HCT116 (cell line): Measurements from ENCODE around the gene IL11RA. TPM values are rescaled to one million over a fixed set of nuclear protein-coding genes. Genes with fewer than 3 reads are reported as not detected.

Experiments
- ATAC-seq: fragments of 200-7000 bp; cut with Tn5 transposase; 2 replicates; pipeline ENCODE4 v1.9.1; 2020; ENCODE audit warnings: mild to moderate bottlenecking, moderate library complexity
- BruUV-seq: library from RNA; stranded (reverse); fragments of 400-500 nt; replicated peaks from 2 replicates; lab custom pipeline; 2021; lab: Mats Ljungman, UMichigan
- CTCF ChIA-PET: fragments of 300-600 bp; sonication (Branson Sonifier 250); formaldehyde crosslinking; loops from one replicate; lab custom pipeline; 2021; ENCODE audit warnings: antibody characterized with exemption; lab: Charles Lee
- POLR2A ChIA-PET: fragments of 300-600, 350-600 bp; sonication (Branson Sonifier 250); formaldehyde crosslinking; loops from one replicate; lab custom pipeline; 2021; ENCODE audit warnings: antibody characterized with exemption; lab: Charles Lee
- RAD21 ChIA-PET, 2 experiments: fragments of 300-600 bp; sonication (Branson Sonifier 250); formaldehyde crosslinking; loops; one replicate each; lab custom pipeline; 2023; ENCODE audit warnings: low total read pairs in 2 of 2; ENCODE audit not compliant: uncharacterized antibody in 2 of 2, unreplicated experiment in 2 of 2, low non-redundant PET in 1 of 2; lab: Charles Lee
- DNase-seq: peaks from one replicate; pipeline ENCODE4 v3.0.0-alpha.2; 2010; ENCODE audit warnings: low read depth, low spot score
- H2AFZ ChIP-seq: fragments of 200-600 bp; shearing (Covaris generic), sonication (generic); 2 replicates; pipeline ENCODE4 v1.6.1; 2017; ENCODE audit warnings: low read depth, mixed run types, mixed read lengths, antibody characterized with exemption, low read length; ENCODE audit not compliant: poor library complexity, severe bottlenecking
- H3K27ac ChIP-seq: 2 replicates; pipeline ENCODE4 v1.5.1; 2012; ENCODE audit warnings: low read depth, low read length
- H3K27me3 ChIP-seq: fragments of 200-600 bp; sonication (generic); 2 replicates; pipeline ENCODE4 v1.6.1; 2016; ENCODE audit warnings: mixed run types, low read length, mixed read lengths; ENCODE audit not compliant: insufficient read depth
- H3K36me3 ChIP-seq, 2 experiments: fragments of 200-500 bp in 1 of 2; fragments of 200-600 bp in 1 of 2; sonication (Bioruptor generic) in 1 of 2; sonication (generic) in 1 of 2; 2 replicates each; pipeline versions ENCODE4 v1.5.1 to v1.6.1; 2014 to 2016; ENCODE audit warnings: low read length in 2 of 2, inconsistent platforms in 1 of 2, mixed read lengths in 1 of 2, mixed run types in 1 of 2; ENCODE audit not compliant: insufficient read depth in 2 of 2, control insufficient read depth in 1 of 2
- H3K4me1 ChIP-seq, 2 experiments: fragments of 200-600 bp in 1 of 2; sonication (generic) in 1 of 2; 2 replicates each; pipeline versions ENCODE4 v1.5.1 to v1.6.1; 2012 to 2017; ENCODE audit warnings: low read length in 2 of 2, inconsistent platforms in 1 of 2, mild to moderate bottlenecking in 1 of 2, mixed read lengths in 1 of 2, mixed run types in 1 of 2, moderate library complexity in 1 of 2; ENCODE audit not compliant: insufficient read depth in 2 of 2, control insufficient read depth in 1 of 2
- H3K4me2 ChIP-seq: fragments of 200-600 bp; sonication (generic); 2 replicates; pipeline ENCODE4 v1.6.1; 2017; ENCODE audit warnings: mixed run types, low read length, mixed read lengths
- H3K4me3 ChIP-seq, 2 experiments: fragments of 200-600 bp in 1 of 2; sonication (generic) in 1 of 2; replicated peaks in 1 of 2; 2 replicates each; pipeline ENCODE4 v1.5.1; 2011 to 2016; ENCODE audit warnings: low read length in 2 of 2, control low read depth in 1 of 2, low read depth in 1 of 2, mild to moderate bottlenecking in 1 of 2, mixed read lengths in 1 of 2, mixed run types in 1 of 2
- H3K79me2 ChIP-seq: fragments of 200-600 bp; sonication (generic); 2 replicates; pipeline ENCODE4 v1.6.1; 2017; ENCODE audit warnings: mild to moderate bottlenecking, mixed run types, low read length, moderate library complexity, mixed read lengths; ENCODE audit not compliant: insufficient read depth
- H3K9ac ChIP-seq: fragments of 200-600 bp; sonication (generic); 2 replicates; pipeline ENCODE4 v1.6.1; 2016; ENCODE audit warnings: low read length, mixed read lengths
- H3K9me2 ChIP-seq: fragments of 200-600 bp; sonication (generic), shearing (Covaris generic); 2 replicates; pipeline ENCODE4 v1.6.1; 2017; ENCODE audit warnings: mixed run types, mild to moderate bottlenecking, moderate library complexity; ENCODE audit not compliant: insufficient read depth
- H3K9me3 ChIP-seq, 2 experiments: fragments of 200-500 bp in 1 of 2; fragments of 200-600 bp in 1 of 2; sonication (Bioruptor generic) in 1 of 2; sonication (generic) in 1 of 2; 2 replicates each; pipeline ENCODE4 v1.6.1; 2014 to 2017; ENCODE audit warnings: low read length in 2 of 2, mixed read lengths in 2 of 2, inconsistent platforms in 1 of 2, low read depth in 1 of 2, mild to moderate bottlenecking in 1 of 2, mixed run types in 1 of 2, moderate library complexity in 1 of 2; ENCODE audit not compliant: control insufficient read depth in 1 of 2, insufficient read depth in 1 of 2
- H4K20me1 ChIP-seq: fragments of 200-600 bp; sonication (generic), shearing (Covaris generic); 2 replicates; pipeline ENCODE4 v1.6.1; 2017; ENCODE audit warnings: mixed run types, mild to moderate bottlenecking, moderate library complexity; ENCODE audit not compliant: insufficient read depth
- POLR2A ChIP-seq: IDR thresholded peaks from 2 replicates; pipeline ENCODE4 v1.7.0; 2011; ENCODE audit warnings: borderline replicate concordance; ENCODE audit not compliant: insufficient read depth, insufficient read length; ENCODE audit errors: extremely low read depth
- POLR2AphosphoS5 ChIP-seq: IDR thresholded peaks from 2 replicates; pipeline ENCODE4 v1.6.1; 2011; ENCODE audit warnings: mild to moderate bottlenecking, low read depth, low read length, moderate library complexity
- SIN3A ChIP-seq: IDR thresholded peaks from 2 replicates; pipeline ENCODE4 v1.6.1; 2012; ENCODE audit warnings: low read depth
- TCF7L2 ChIP-seq: IDR thresholded peaks from 2 replicates; pipeline ENCODE4 v1.7.0; 2011; ENCODE audit warnings: borderline replicate concordance, inconsistent platforms; ENCODE audit not compliant: insufficient read depth, insufficient read length; ENCODE audit errors: extremely low read depth
- YY1 ChIP-seq: IDR thresholded peaks from 2 replicates; pipeline ENCODE4 v1.6.1; 2011; ENCODE audit warnings: low read length, low read depth, moderate library complexity, mild to moderate bottlenecking; ENCODE audit not compliant: insufficient replicate concordance; ENCODE audit errors: extremely low read depth
- ZBTB33 ChIP-seq: IDR thresholded peaks from 2 replicates; pipeline ENCODE4 v1.6.1; 2011; ENCODE audit warnings: mild to moderate bottlenecking, low read length, moderate library complexity; ENCODE audit not compliant: insufficient replicate concordance; ENCODE audit errors: extremely low read depth
- ZFX ChIP-seq: fragments of 450-650 bp; IDR thresholded peaks from 2 replicates; pipeline ENCODE4 v1.6.1; 2017
- intact Hi-C: fragments of 100-400 bp; cut with micrococcal nuclease; formaldehyde crosslinking; loops from 2 replicates; pipeline ENCODE4 v1.10.0; 2022
- total RNA-seq: library from RNA; stranded (reverse); gene quantifications from one replicate; pipeline ENCODE4 v1.2.1, GENCODE V29; 2021; ENCODE audit not compliant: unreplicated experiment

Gene IL11RA
- total RNA-seq, 1 experiment from 2014 or later, result 10.6 TPM

DNA sequence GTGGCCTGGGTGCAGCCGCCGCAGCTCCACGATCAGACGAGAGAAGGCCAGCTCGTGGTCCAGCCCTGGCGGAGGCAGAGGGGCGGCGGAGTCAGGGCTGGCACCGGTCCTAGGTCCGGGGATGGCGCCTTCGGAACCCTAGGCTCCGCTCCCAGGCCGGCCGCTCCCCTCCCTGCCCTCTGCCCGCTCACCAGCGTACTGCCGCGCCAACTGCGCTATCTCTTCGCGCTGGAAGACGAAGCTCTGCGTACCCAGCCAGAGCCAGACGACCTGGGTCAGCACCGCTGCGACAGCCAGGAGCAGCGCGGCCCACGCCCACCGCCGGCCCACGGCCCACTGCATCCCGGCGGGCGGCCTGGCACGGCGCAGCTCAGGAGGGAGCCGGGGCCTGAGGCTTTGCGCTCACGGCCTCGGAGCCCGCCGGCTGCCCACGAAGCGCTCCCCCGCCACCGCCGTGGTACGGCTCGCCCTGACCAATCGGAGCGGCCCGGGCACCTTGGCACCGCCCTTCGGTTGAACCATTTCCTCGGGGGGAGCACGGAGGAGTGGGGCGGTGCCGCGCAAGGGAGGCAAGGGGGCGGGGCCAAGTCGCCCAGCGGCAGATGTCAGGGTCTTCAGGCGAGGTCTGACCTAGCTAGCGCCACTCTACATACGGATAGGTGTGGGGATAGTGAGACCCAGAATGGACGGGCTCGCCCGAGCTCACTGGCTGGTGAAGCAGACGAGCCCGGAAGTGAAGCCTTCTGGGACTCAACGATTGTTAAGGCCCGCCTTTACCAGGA lies 14.4 kb upstream of the IL11RA start, which contains the start of gene SIGMAR1:
Gene SIGMAR1, minus strand, starts transcription at position 432 of the 782 bp plus-strand sequence. Its CDS starts 90 bp downstream, at position 342.
- intact Hi-C loops, result no loop called here
- ChIA-PET CTCF (interaction anchor here (0.7 to 2.5 kb wide), 3 partner anchors 9 to 34 kb away, joined by 3 to 9 read pairs (median 7); partner anchors contain the start of genes DCTN3 and GALT), RAD21 (no interaction called here)

More for the DNA sequence above, 14.4 kb upstream of the IL11RA start, which contains the start of gene SIGMAR1:
- peak; percentile 84 for DNase-seq
- peak within 1 kb of the TSS; percentile 94 for H3K4me3 ChIP-seq
- H3K27ac ChIP-seq, result peak within 1 kb of the TSS; percentile 85
- H3K9me3 ChIP-seq, result no peaks in the 10 kb centered on the region
- no peak within 1 kb of the TSS for H2AFZ ChIP-seq
- no peaks in the 10 kb centered on the region for H4K20me1 ChIP-seq
- peaks cover 0 to 12% of the 10 kb centered on the region in 2 experiments; a peak in 2 of 4 replicates for H3K36me3 ChIP-seq
- no TSS peak for BruUV-seq
- peak within 1 kb of the TSS; percentile 95 for H3K4me2 ChIP-seq
- POLR2A ChIA-PET, result interaction anchor here (0.6 to 3.1 kb wide), 8 partner anchors 8 to 261 kb away, joined by 3 to 26 read pairs (median 8); partner anchors contain the start of genes ARID3C, DCTN3, GALT and IL11RA
- H3K9ac ChIP-seq, result peak within 1 kb of the TSS; percentile 94
- H3K4me1 ChIP-seq, result peaks cover 15 to 38% of the 10 kb centered on the region in 2 experiments; a peak in 3 of 4 replicates
- no peaks in the 10 kb centered on the region for H3K9me2 ChIP-seq
- no peaks in the 10 kb centered on the region for H3K27me3 ChIP-seq
- TF ChIP-seq ZBTB33 (no peak), SIN3A (no peak), POLR2A (peak; percentile 92), ZFX (peak; percentile 94), POLR2AphosphoS5 (peak; percentile 87), TCF7L2 (peak; percentile 54), YY1 (peak; percentile 35)
- peaks cover 27% of the 10 kb centered on the region for H3K79me2 ChIP-seq
- ATAC-seq, result peak; percentile 86
